Lower lobe of right lung (tissue), 2 donors: ENCODE measurements around the gene CCNF. TPM values are rescaled to one million over a fixed set of nuclear protein-coding genes. Genes with fewer than 3 reads are reported as not detected.
A peak's percentile ranks its signal among the peaks of the same experiment; 100 is the strongest.

Experiments used
- ATAC-seq, 2 donors: fragments of 200-7000 bp; cut with Tn5 transposase; one replicate each; pipeline ENCODE4 v1.9.1; 2020 to 2022; ENCODE audit warnings: mild to moderate bottlenecking in 2 of 2, moderate library complexity in 2 of 2
- DNase-seq: peaks from one replicate; pipeline ENCODE4 v3.0.0-alpha.2; 2020
- H3K27ac ChIP-seq: fragments of 200-600 bp; one replicate; pipeline ENCODE4 v1.8.0; 2022
- H3K27me3 ChIP-seq: fragments of 200-600 bp; one replicate; pipeline ENCODE4 v1.8.0; 2022; ENCODE audit warnings: low read depth
- H3K36me3 ChIP-seq: fragments of 200-600 bp; one replicate; pipeline ENCODE4 v1.8.0; 2022; ENCODE audit warnings: mild to moderate bottlenecking
- H3K4me1 ChIP-seq: fragments of 200-600 bp; one replicate; pipeline ENCODE4 v1.8.0; 2022
- H3K4me3 ChIP-seq: fragments of 200-600 bp; one replicate; pipeline ENCODE4 v1.8.0; 2022; ENCODE audit warnings: mild to moderate bottlenecking
- H3K9me3 ChIP-seq: fragments of 200-600 bp; one replicate; pipeline ENCODE4 v1.8.0; 2022
- CTCF ChIP-seq: fragments of 200-600 bp; IDR thresholded peaks from one replicate; pipeline ENCODE4 v1.8.0; 2022; ENCODE audit warnings: antibody characterized with exemption, mild to moderate bottlenecking
- intact Hi-C: fragments of 100-400 bp; cut with DNase I; formaldehyde crosslinking; loops from one replicate; pipeline ENCODE4 v1.11.0; 2022
- total RNA-seq: library from RNA; stranded (reverse); fragmentation: NEBNext Ultra II Directional; extraction: Animal tissue kit (Norgen Biotek cat#: 25700); gene quantifications from one replicate; pipeline ENCODE4 v1.2.1, GENCODE V29; 2021
- donor health status: DM: no; HTN: yes; CAD: no; lungs with severe emphysema.

CCNF gene
- total RNA-seq, 1 donor from 2014 or later, result 3.4 TPM

- no peak for ATAC-seq
- no peak for TF ChIP-seq CTCF
- H3K36me3 ChIP-seq, result peaks cover 34% of the 10 kb centered on the region
- H3K27me3 ChIP-seq, result no peaks in the 10 kb centered on the region
- H3K4me1 ChIP-seq, result peaks cover 70% of the 10 kb centered on the region
- H3K9me3 ChIP-seq, result no peaks in the 10 kb centered on the region
- H3K4me3 ChIP-seq, result no peak overlapping the region
- DNase-seq, result no peak
- peak overlapping the region; percentile 32 for H3K27ac ChIP-seq
- intact Hi-C loops, result no loop called here
These were observed 70.2 kb downstream of the CCNF start for GRCh38 chr16:2499454-2499853.

GRCh38 chr16:2499890-2500429 is 70.7 kb downstream of the CCNF start:
- Histone ChIP-seq H3K4me3 (no peak overlapping the region), H3K9me3 (no peaks in the 10 kb centered on the region), H3K4me1 (peaks cover 70% of the 10 kb centered on the region), H3K27ac (no peak overlapping the region), H3K27me3 (no peaks in the 10 kb centered on the region), H3K36me3 (peaks cover 34% of the 10 kb centered on the region)
- no peak for TF ChIP-seq CTCF
- DNase-seq (no peak), ATAC-seq (no peak)
- intact Hi-C loops, result no loop called here

GRCh38 chr16:2500430-2500917 is 71.2 kb downstream of the CCNF start:
- Histone ChIP-seq H3K27me3 (no peaks in the 10 kb centered on the region), H3K4me1 (peaks cover 66% of the 10 kb centered on the region), H3K36me3 (peaks cover 34% of the 10 kb centered on the region), H3K4me3 (no peak overlapping the region), H3K27ac (no peak overlapping the region), H3K9me3 (no peaks in the 10 kb centered on the region)
- no peak for ATAC-seq
- no peak for TF ChIP-seq CTCF
- intact Hi-C loops, result no loop called here
- no peak for DNase-seq

GRCh38 chr16:2500918-2501750 is 71.9 kb downstream of the CCNF start:
- intact Hi-C loops, result no loop called here
- peak; percentile 83 to 91 for ATAC-seq
- Histone ChIP-seq H3K4me1 (peaks cover 63% of the 10 kb centered on the region), H3K4me3 (peak overlapping the region; percentile 37), H3K9me3 (no peaks in the 10 kb centered on the region), H3K36me3 (peaks cover 32% of the 10 kb centered on the region), H3K27ac (no peak overlapping the region), H3K27me3 (no peaks in the 10 kb centered on the region)
- peak; percentile 89 for DNase-seq
- peak; percentile 99 for TF ChIP-seq CTCF

GRCh38 chr16:2501946-2502895 is 73.0 kb downstream of the CCNF start:
- no peak for DNase-seq
- Histone ChIP-seq H3K27me3 (no peaks in the 10 kb centered on the region), H3K27ac (no peak overlapping the region), H3K4me1 (peaks cover 59% of the 10 kb centered on the region), H3K9me3 (no peaks in the 10 kb centered on the region), H3K36me3 (peaks cover 28% of the 10 kb centered on the region), H3K4me3 (no peak overlapping the region)
- ATAC-seq, result no peak
- no peak for TF ChIP-seq CTCF
- intact Hi-C loops, result no loop called here
